NT2/D1 (cell line): Measurements from ENCODE around the gene OSBP2.
"Not testable (repeated sequence)": the region's sequence is repeated elsewhere in the genome, so short reads cannot be mapped to it uniquely, and the experiment has no call there.

ENCODE experiments used
- DNase-seq: peaks from one replicate; pipeline ENCODE4 v3.0.0-alpha.2; 2011; ENCODE audit warnings: low read depth, low spot score
- H3K27me3 ChIP-seq: 2 replicates; pipeline ENCODE4 v1.6.0; 2011; ENCODE audit warnings: mild to moderate bottlenecking; ENCODE audit not compliant: insufficient read length, insufficient read depth
- H3K36me3 ChIP-seq: 2 replicates; pipeline ENCODE4 v1.6.1; 2011; ENCODE audit warnings: mild to moderate bottlenecking, low read length, mixed read lengths; ENCODE audit not compliant: insufficient read depth, insufficient read length
- H3K4me1 ChIP-seq: 2 replicates; pipeline ENCODE4 v1.5.1; 2011; ENCODE audit not compliant: insufficient read depth, insufficient read length
- H3K4me3 ChIP-seq: 2 replicates; pipeline ENCODE4 v1.5.1; 2011; ENCODE audit warnings: low read depth; ENCODE audit not compliant: insufficient read length
- H3K9ac ChIP-seq: 2 replicates; pipeline ENCODE4 v1.6.0; 2011; ENCODE audit warnings: low read depth; ENCODE audit not compliant: insufficient read length
- H3K9me3 ChIP-seq: 2 replicates; pipeline ENCODE4 v1.5.1; 2011; ENCODE audit warnings: mild to moderate bottlenecking, low read length; ENCODE audit not compliant: insufficient read depth
- SUZ12 ChIP-seq: IDR thresholded peaks from 2 replicates; pipeline ENCODE4 v1.6.1; 2011; ENCODE audit not compliant: insufficient read length, insufficient read depth; ENCODE audit errors: extremely low read depth
- YY1 ChIP-seq: IDR thresholded peaks from 2 replicates; pipeline ENCODE4 v1.6.1; 2011; ENCODE audit not compliant: insufficient read length, insufficient read depth
- ZNF274 ChIP-seq: IDR thresholded peaks from 2 replicates; pipeline ENCODE4 v1.6.1; 2011; ENCODE audit warnings: mild to moderate bottlenecking, low read depth, low read length

OSBP2 gene

GRCh38 chr22:30695871-30696655 is 1.4 kb downstream of the OSBP2 start:
- TF ChIP-seq ZNF274 (no peak), SUZ12 (no peak), YY1 (no peak)
- no peak for DNase-seq
- Histone ChIP-seq H3K36me3 (no peaks in the 10 kb centered on the region), H3K27me3 (peaks cover 17% of the 10 kb centered on the region), H3K4me3 (no peak overlapping the region), H3K4me1 (no peaks in the 10 kb centered on the region), H3K9me3 (no peaks in the 10 kb centered on the region), H3K9ac (peak overlapping the region; percentile 39)

GRCh38 chr22:30697975-30698374 is 3.3 kb downstream of the OSBP2 start:
- DNase-seq = no peak
- TF ChIP-seq SUZ12 = no peak
- Histone ChIP-seq H3K27me3 (peaks cover 17% of the 10 kb centered on the region), H3K4me3 (no peak overlapping the region), H3K9ac (no peak overlapping the region), H3K9me3 (no peaks in the 10 kb centered on the region), H3K4me1 (peaks cover 3% of the 10 kb centered on the region), H3K36me3 (no peaks in the 10 kb centered on the region)

- DNase-seq = no peak
- Histone ChIP-seq H3K36me3 (no peaks in the 10 kb centered on the region), H3K27me3 (no peaks in the 10 kb centered on the region), H3K9ac (no peak overlapping the region), H3K9me3 (no peaks in the 10 kb centered on the region), H3K4me3 (no peak overlapping the region), H3K4me1 (peaks cover 15% of the 10 kb centered on the region)
- TF ChIP-seq ZNF274 = no peak
- no peak for TF ChIP-seq YY1
- TF ChIP-seq SUZ12 = no peak
These were observed 7.2 kb downstream of the OSBP2 start for GRCh38 chr22:30701872-30702271.

- Histone ChIP-seq H3K36me3 (no peaks in the 10 kb centered on the region), H3K4me3 (no peak overlapping the region), H3K4me1 (peaks cover 15% of the 10 kb centered on the region), H3K9ac (no peak overlapping the region), H3K9me3 (no peaks in the 10 kb centered on the region), H3K27me3 (no peaks in the 10 kb centered on the region)
- no peak for TF ChIP-seq SUZ12
- no peak for DNase-seq
These were observed 8.2 kb downstream of the OSBP2 start for GRCh38 chr22:30702856-30703255.

GRCh38 chr22:30704978-30705377 is 10.3 kb downstream of the OSBP2 start:
- Histone ChIP-seq H3K9ac (no peak overlapping the region), H3K4me3 (no peak overlapping the region), H3K36me3 (no peaks in the 10 kb centered on the region), H3K4me1 (peaks cover 15% of the 10 kb centered on the region), H3K9me3 (no peaks in the 10 kb centered on the region), H3K27me3 (no peaks in the 10 kb centered on the region)
- DNase-seq = no peak
- TF ChIP-seq ZNF274 = no peak
- no peak for TF ChIP-seq SUZ12
- no peak for TF ChIP-seq YY1

GRCh38 chr22:30705710-30706651 is 11.3 kb downstream of the OSBP2 start:
- no peak for TF ChIP-seq SUZ12
- no peak for TF ChIP-seq ZNF274
- TF ChIP-seq YY1 = no peak
- H3K4me1 ChIP-seq = peaks cover 15% of the 10 kb centered on the region
- H3K4me3 ChIP-seq = no peak overlapping the region
- H3K36me3 ChIP-seq = no peaks in the 10 kb centered on the region
- no peak for DNase-seq
- no peak overlapping the region for H3K9ac ChIP-seq
- H3K9me3 ChIP-seq = no peaks in the 10 kb centered on the region
- H3K27me3 ChIP-seq = no peaks in the 10 kb centered on the region

- not testable (repeated sequence) for H3K9me3 ChIP-seq, H3K4me3 ChIP-seq, H3K9ac ChIP-seq, H3K36me3 ChIP-seq, H3K27me3 ChIP-seq, DNase-seq
- H3K4me1 ChIP-seq = peaks cover 12% of the 10 kb centered on the region
These were observed 15.3 kb downstream of the OSBP2 start for GRCh38 chr22:30709980-30710379.
